Measurements from ENCODE around the gene NUDT13. TPM values are rescaled to one million over a fixed set of nuclear protein-coding genes. Genes with fewer than 3 reads are reported as not detected.
"Not testable (repeated sequence)": the region's sequence is repeated elsewhere in the genome, so short reads cannot be mapped to it uniquely, and the experiment has no call there.

Gene NUDT13
- total RNA-seq, 1 donor from 2014 or later = 3.3 TPM

GRCh38 chr10:73134727-73135126, 24.5 kb downstream of the NUDT13 start:
- Mint-ChIP-seq H3K9me3 (ENCODE audit: unreplicated experiment) (no peaks in the 10 kb centered on the region), H3K27me3 (ENCODE audit: unreplicated experiment) (no peaks in the 10 kb centered on the region), H3K27ac (ENCODE audit: unreplicated experiment) (no peak overlapping the region), H3K4me3 (ENCODE audit: unreplicated experiment) (no peak overlapping the region), H3K36me3 (ENCODE audit: unreplicated experiment) (no peaks in the 10 kb centered on the region), H3K4me1 (ENCODE audit: low read depth, unreplicated experiment) (peaks cover 2% of the 10 kb centered on the region)
- TF ChIP-seq, protein P1, sequence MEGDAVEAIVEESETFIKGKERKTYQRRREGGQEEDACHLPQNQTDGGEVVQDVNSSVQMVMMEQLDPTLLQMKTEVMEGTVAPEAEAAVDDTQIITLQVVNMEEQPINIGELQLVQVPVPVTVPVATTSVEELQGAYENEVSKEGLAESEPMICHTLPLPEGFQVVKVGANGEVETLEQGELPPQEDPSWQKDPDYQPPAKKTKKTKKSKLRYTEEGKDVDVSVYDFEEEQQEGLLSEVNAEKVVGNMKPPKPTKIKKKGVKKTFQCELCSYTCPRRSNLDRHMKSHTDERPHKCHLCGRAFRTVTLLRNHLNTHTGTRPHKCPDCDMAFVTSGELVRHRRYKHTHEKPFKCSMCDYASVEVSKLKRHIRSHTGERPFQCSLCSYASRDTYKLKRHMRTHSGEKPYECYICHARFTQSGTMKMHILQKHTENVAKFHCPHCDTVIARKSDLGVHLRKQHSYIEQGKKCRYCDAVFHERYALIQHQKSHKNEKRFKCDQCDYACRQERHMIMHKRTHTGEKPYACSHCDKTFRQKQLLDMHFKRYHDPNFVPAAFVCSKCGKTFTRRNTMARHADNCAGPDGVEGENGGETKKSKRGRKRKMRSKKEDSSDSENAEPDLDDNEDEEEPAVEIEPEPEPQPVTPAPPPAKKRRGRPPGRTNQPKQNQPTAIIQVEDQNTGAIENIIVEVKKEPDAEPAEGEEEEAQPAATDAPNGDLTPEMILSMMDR (IDR thresholded peaks at IDR 0.05; ENCODE audit: partially characterized antibody, unreplicated experiment) = no peak
- DNase-seq = no peak

GRCh38 chr10:73136627-73137026, 26.4 kb downstream of the NUDT13 start:
- Mint-ChIP-seq H3K4me3 (ENCODE audit: unreplicated experiment) (no peak overlapping the region), H3K4me1 (ENCODE audit: low read depth, unreplicated experiment) (peaks cover 2% of the 10 kb centered on the region), H3K27ac (ENCODE audit: unreplicated experiment) (no peak overlapping the region), H3K27me3 (ENCODE audit: unreplicated experiment) (no peaks in the 10 kb centered on the region), H3K36me3 (ENCODE audit: unreplicated experiment) (no peaks in the 10 kb centered on the region), H3K9me3 (ENCODE audit: unreplicated experiment) (no peaks in the 10 kb centered on the region)
- DNase-seq = no peak
- TF ChIP-seq, protein P1 (IDR thresholded peaks at IDR 0.05; ENCODE audit: partially characterized antibody, unreplicated experiment) = no peak

DNA sequence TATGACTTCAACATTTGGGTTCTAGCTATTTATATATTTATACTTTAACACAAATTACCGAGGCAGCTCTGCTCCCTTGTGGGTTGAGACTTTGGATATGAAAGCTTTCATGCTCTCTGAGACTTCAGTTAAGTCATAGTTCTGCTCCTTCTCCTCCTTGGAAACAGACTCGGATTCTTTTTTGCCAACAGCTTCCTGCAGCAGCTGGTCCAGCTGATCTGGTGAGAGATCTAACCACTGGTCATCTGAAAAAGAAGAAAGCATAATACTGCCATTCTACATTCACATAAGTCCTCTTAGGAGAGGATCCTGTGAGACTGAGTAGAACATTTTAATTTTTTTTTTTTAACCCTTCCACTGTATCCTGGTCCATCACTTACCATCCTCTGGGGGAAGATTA, 29.0 kb downstream of the NUDT13 start:
- H3K36me3 Mint-ChIP-seq (ENCODE audit: unreplicated experiment) = no peaks in the 10 kb centered on the region
- TF ChIP-seq, protein P1 (IDR thresholded peaks at IDR 0.05; ENCODE audit: partially characterized antibody, unreplicated experiment) = no peak
- no peak overlapping the region for H3K4me3 Mint-ChIP-seq (ENCODE audit: unreplicated experiment)
- no peaks in the 10 kb centered on the region for H3K4me1 Mint-ChIP-seq (ENCODE audit: low read depth, unreplicated experiment)
- H3K9me3 Mint-ChIP-seq (ENCODE audit: unreplicated experiment) = no peaks in the 10 kb centered on the region
- DNase-seq = no peak
- H3K27me3 Mint-ChIP-seq (ENCODE audit: unreplicated experiment) = no peaks in the 10 kb centered on the region
- H3K27ac Mint-ChIP-seq (ENCODE audit: unreplicated experiment) = no peak overlapping the region

- TF ChIP-seq, protein P1 (IDR thresholded peaks at IDR 0.05; ENCODE audit: partially characterized antibody, unreplicated experiment) = no peak
- no peak overlapping the region for H3K27ac Mint-ChIP-seq (ENCODE audit: unreplicated experiment)
- no peaks in the 10 kb centered on the region for H3K27me3 Mint-ChIP-seq (ENCODE audit: unreplicated experiment)
- no peak overlapping the region for H3K4me3 Mint-ChIP-seq (ENCODE audit: unreplicated experiment)
- H3K4me1 Mint-ChIP-seq (ENCODE audit: low read depth, unreplicated experiment) = no peaks in the 10 kb centered on the region
- H3K36me3 Mint-ChIP-seq (ENCODE audit: unreplicated experiment) = no peaks in the 10 kb centered on the region
- no peaks in the 10 kb centered on the region for H3K9me3 Mint-ChIP-seq (ENCODE audit: unreplicated experiment)
- DNase-seq = no peak
Measured at GRCh38 chr10:73141603-73142002, 31.3 kb downstream of the NUDT13 start.

- not testable (repeated sequence) for H3K4me3 Mint-ChIP-seq (ENCODE audit: unreplicated experiment); H3K27ac Mint-ChIP-seq (ENCODE audit: unreplicated experiment); DNase-seq; H3K36me3 Mint-ChIP-seq (ENCODE audit: unreplicated experiment); H3K9me3 Mint-ChIP-seq (ENCODE audit: unreplicated experiment); H3K27me3 Mint-ChIP-seq (ENCODE audit: unreplicated experiment); H3K4me1 Mint-ChIP-seq (ENCODE audit: low read depth, unreplicated experiment)
Measured at GRCh38 chr10:73150633-73151413, 40.6 kb downstream of the NUDT13 start.
